Liver (tissue), 9 donors: ENCODE data around the gene ALX4. TPM values are rescaled to one million over a fixed set of nuclear protein-coding genes. Genes with fewer than 3 reads are reported as not detected.

Experiments
- DNase-seq: peaks from one replicate; pipeline ENCODE4 v3.0.0-alpha.2; 2017; ENCODE audit warnings: low spot score
- H3K27ac ChIP-seq, 2 donors: one replicate each; pipeline ENCODE4 v1.7.0; 2013; ENCODE audit warnings: inconsistent platforms in 2 of 2, low read length in 2 of 2, control low read depth in 1 of 2, low read depth in 1 of 2, mild to moderate bottlenecking in 1 of 2
- H3K27me3 ChIP-seq, 4 donors: one replicate each; pipeline versions ENCODE4 v1.6.1 to v1.7.0; 2013; ENCODE audit warnings: low read length in 3 of 4, inconsistent platforms in 1 of 4, mild to moderate bottlenecking in 1 of 4, moderate library complexity in 1 of 4; ENCODE audit not compliant: control insufficient read depth in 4 of 4, insufficient read depth in 4 of 4
- H3K36me3 ChIP-seq, 4 donors: one replicate each; pipeline versions ENCODE4 v1.6.1 to v1.7.0; 2013; ENCODE audit warnings: low read length in 3 of 4, mild to moderate bottlenecking in 3 of 4, low read depth in 1 of 4, moderate library complexity in 1 of 4; ENCODE audit not compliant: control insufficient read depth in 4 of 4, insufficient read depth in 3 of 4
- H3K4me1 ChIP-seq, 4 donors: one replicate each; pipeline versions ENCODE4 v1.6.1 to v1.7.0; 2013; ENCODE audit warnings: low read length in 3 of 4, mild to moderate bottlenecking in 3 of 4, moderate library complexity in 1 of 4; ENCODE audit not compliant: control insufficient read depth in 4 of 4, insufficient read depth in 4 of 4
- H3K4me3 ChIP-seq, 3 donors: one replicate each; pipeline versions ENCODE4 v1.6.1 to v1.7.0; 2013; ENCODE audit warnings: low read length in 3 of 3, control low read depth in 1 of 3, low read depth in 1 of 3, mild to moderate bottlenecking in 1 of 3
- H3K9ac ChIP-seq, 2 donors: one replicate each; pipeline ENCODE4 v1.7.0; 2013; ENCODE audit warnings: low read length in 2 of 2, mild to moderate bottlenecking in 2 of 2, moderate library complexity in 2 of 2, control low read depth in 1 of 2, low read depth in 1 of 2
- H3K9me3 ChIP-seq, 4 donors: one replicate each; pipeline versions ENCODE4 v1.6.1 to v1.7.0; 2013; ENCODE audit warnings: low read length in 3 of 4; ENCODE audit not compliant: control insufficient read depth in 4 of 4
- EGR1 ChIP-seq, 2 donors: IDR thresholded peaks; 2 replicates each; pipeline ENCODE4 v1.6.1; 2016 to 2018; ENCODE audit warnings: antibody characterized with exemption in 2 of 2, low read depth in 2 of 2
- FOXA1 ChIP-seq: IDR thresholded peaks from 2 replicates; pipeline ENCODE4 v1.6.1; 2016; ENCODE audit warnings: antibody characterized with exemption
- FOXA2 ChIP-seq: IDR thresholded peaks from 2 replicates; pipeline ENCODE4 v1.6.1; 2016; ENCODE audit warnings: antibody characterized with exemption
- GABPA ChIP-seq, 2 donors: IDR thresholded peaks in 1 of 2; conservative IDR thresholded peaks in 1 of 2; 2 replicates each; pipeline ENCODE4 v1.6.1; 2016; ENCODE audit warnings: antibody characterized with exemption in 2 of 2, mild to moderate bottlenecking in 1 of 2, moderate library complexity in 1 of 2
- HNF4A ChIP-seq, 2 donors: conservative IDR thresholded peaks; 2 replicates each; pipeline ENCODE4 v1.6.1; 2016; ENCODE audit warnings: antibody characterized with exemption in 2 of 2, mild to moderate bottlenecking in 2 of 2
- HNF4G ChIP-seq: IDR thresholded peaks from 2 replicates; pipeline ENCODE4 v1.6.1; 2016; ENCODE audit warnings: antibody characterized with exemption
- JUND ChIP-seq, 2 donors: IDR thresholded peaks; 2 replicates each; pipeline ENCODE4 v1.6.1; 2016; ENCODE audit warnings: antibody characterized with exemption in 2 of 2
- NR2F2 ChIP-seq: IDR thresholded peaks from 2 replicates; pipeline ENCODE4 v1.6.1; 2016; ENCODE audit warnings: antibody characterized with exemption
- RAD21 ChIP-seq, 2 donors: IDR thresholded peaks; 2 replicates each; pipeline ENCODE4 v1.6.1; 2016; ENCODE audit warnings: antibody characterized with exemption in 2 of 2, mild to moderate bottlenecking in 2 of 2
- RXRA ChIP-seq, 2 donors: IDR thresholded peaks; 2 replicates each; pipeline ENCODE4 v1.6.1; 2017 to 2018; ENCODE audit warnings: antibody characterized with exemption in 2 of 2, mild to moderate bottlenecking in 1 of 2
- SP1 ChIP-seq: IDR thresholded peaks from 2 replicates; pipeline ENCODE4 v1.6.1; 2018; ENCODE audit warnings: antibody characterized with exemption, mild to moderate bottlenecking
- TAF1 ChIP-seq: conservative IDR thresholded peaks from 2 replicates; pipeline ENCODE4 v1.6.1; 2016; ENCODE audit warnings: antibody characterized with exemption, mild to moderate bottlenecking
- YY1 ChIP-seq: IDR thresholded peaks from 2 replicates; pipeline ENCODE4 v1.6.1; 2016; ENCODE audit warnings: antibody characterized with exemption, mild to moderate bottlenecking
- WGBS: extraction: QIAGEN DNeasy Blood & Tissue Kit; methylation state at CpG from one replicate; pipeline ENCODE4 v1.1.7; 2013; 5-methylcytosine and 5-hydroxymethylcytosine counted together
- polyA plus RNA-seq, 2 donors: library from polyadenylated mRNA; stranded (reverse) in 1 of 2; unstranded in 1 of 2; fragments of 200-250 nt in 1 of 2; fragments of >200 nt in 1 of 2; fragmentation: Nextera tagmentation in 1 of 2; extraction: Ambion mirVana in 1 of 2; gene quantifications; one replicate each; pipeline versions ENCODE4 v1.2.1 to v1.2.3, GENCODE V29; 2013 to 2015
- total RNA-seq, 2 donors: library from RNA; depleted of rRNA; stranded (reverse); fragments of >200 nt; gene quantifications; one replicate each; pipeline ENCODE4 v1.2.3, GENCODE V29; 2014
- TF ChIP-seq, protein P1 (sequence below): IDR thresholded peaks from 2 replicates; pipeline ENCODE4 v1.6.1; 2016; ENCODE audit warnings: antibody characterized with exemption
- TF ChIP-seq, protein P2 (sequence below): IDR thresholded peaks from 2 replicates; pipeline ENCODE4 v1.6.1; 2016; ENCODE audit warnings: antibody characterized with exemption
- TF ChIP-seq, protein P3 (sequence below): IDR thresholded peaks from 2 replicates; pipeline ENCODE4 v1.6.1; 2016; ENCODE audit warnings: antibody characterized with exemption, mild to moderate bottlenecking
- TF ChIP-seq, protein P4 (sequence below): IDR thresholded peaks from 2 replicates; pipeline ENCODE4 v1.6.1; 2016; ENCODE audit warnings: antibody characterized with exemption
- donor health status: healthy.
- donor health status: healthy.
- donor health status: healthy.
- donor health status: healthy.
- donor health status: healthy.

Gene ALX4
- total and polyA plus RNA-seq, 4 donors, result not detected

DNA sequence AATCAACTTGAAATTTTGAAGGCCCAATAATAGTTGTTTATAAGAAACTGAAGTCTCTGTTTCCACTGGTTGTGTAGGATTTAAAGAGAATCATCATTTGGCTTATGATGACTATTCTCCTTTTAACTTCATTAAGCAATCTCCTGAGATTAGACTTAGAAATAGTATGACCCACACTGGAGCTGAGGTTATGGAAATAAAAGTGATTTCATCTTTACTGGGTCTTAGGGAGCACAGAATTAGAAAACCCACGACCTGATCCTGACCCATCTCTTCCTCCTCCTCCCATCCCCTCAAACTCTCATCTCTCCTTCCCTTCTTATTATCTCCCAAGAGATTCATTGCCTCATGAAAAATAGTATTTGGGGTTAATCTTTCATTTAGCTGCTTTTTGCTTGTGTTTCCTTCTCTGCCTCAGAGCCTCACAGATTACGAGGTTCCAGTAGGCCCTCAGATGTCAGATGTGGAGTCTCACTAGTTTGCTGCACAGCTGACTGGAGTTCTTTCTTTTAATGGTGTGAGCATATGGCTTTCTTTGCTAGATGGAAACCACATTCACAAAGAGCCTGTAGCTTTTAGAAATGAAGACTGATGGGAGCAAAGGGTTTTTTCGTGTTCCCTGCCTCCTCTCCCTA is 85.0 kb downstream of the ALX4 start:
- no peaks in the 10 kb centered on the region for H3K4me1 ChIP-seq
- DNase-seq, result no peak

DNA sequence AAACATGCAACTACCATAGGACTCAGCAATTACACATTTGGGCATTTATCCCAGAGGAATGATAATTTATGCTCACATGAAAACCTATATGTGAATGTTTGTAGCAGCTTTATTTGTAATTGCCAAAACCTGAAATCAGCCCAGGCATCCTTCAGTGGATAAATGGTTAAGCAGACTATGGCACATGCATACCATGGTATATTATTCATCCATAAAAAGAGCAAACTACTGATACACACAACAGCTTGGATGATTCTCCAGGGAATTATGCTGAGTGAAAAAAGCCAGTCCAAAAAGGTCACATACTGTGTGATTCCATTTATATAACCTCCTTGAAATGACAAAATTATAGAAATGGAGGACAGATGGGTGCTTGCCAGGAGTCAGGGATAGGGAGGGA is 86.7 kb downstream of the ALX4 start:
- Histone ChIP-seq H3K9me3 (no peaks in the 10 kb centered on the region), H3K27me3 (no peaks in the 10 kb centered on the region), H3K4me1 (no peaks in the 10 kb centered on the region), H3K36me3 (no peaks in the 10 kb centered on the region), H3K9ac (no peak overlapping the region), H3K4me3 (no peak overlapping the region), H3K27ac (no peak overlapping the region)
- no peak for DNase-seq
- TF ChIP-seq GABPA (IDR thresholded peaks at IDR 0.05 in 1 of 2, conservative IDR thresholded peaks at IDR 0.05 in 1 of 2), result no peak
- TF ChIP-seq FOXA1, result no peak
- no peak for TF ChIP-seq YY1
- no peak for TF ChIP-seq HNF4G
- TF ChIP-seq JUND (IDR thresholded peaks at IDR 0.05), result no peak
- no peak for TF ChIP-seq RAD21 (IDR thresholded peaks at IDR 0.05)
- TF ChIP-seq FOXA2, result no peak
- no peak for TF ChIP-seq HNF4A (conservative IDR thresholded peaks at IDR 0.05)
- TF ChIP-seq, protein P1, sequence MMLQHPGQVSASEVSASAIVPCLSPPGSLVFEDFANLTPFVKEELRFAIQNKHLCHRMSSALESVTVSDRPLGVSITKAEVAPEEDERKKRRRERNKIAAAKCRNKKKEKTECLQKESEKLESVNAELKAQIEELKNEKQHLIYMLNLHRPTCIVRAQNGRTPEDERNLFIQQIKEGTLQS, result no peak
- TF ChIP-seq, protein P2, sequence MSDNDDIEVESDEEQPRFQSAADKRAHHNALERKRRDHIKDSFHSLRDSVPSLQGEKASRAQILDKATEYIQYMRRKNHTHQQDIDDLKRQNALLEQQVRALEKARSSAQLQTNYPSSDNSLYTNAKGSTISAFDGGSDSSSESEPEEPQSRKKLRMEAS, result no peak
- TF ChIP-seq SP1, result no peak
- no peak for TF ChIP-seq EGR1 (IDR thresholded peaks at IDR 0.05; ENCODE audit: low read depth in 2 of 2)
- TF ChIP-seq RXRA (IDR thresholded peaks at IDR 0.05), result no peak
- no peak for TF ChIP-seq NR2F2
- TF ChIP-seq TAF1, result no peak
- TF ChIP-seq, protein P3, sequence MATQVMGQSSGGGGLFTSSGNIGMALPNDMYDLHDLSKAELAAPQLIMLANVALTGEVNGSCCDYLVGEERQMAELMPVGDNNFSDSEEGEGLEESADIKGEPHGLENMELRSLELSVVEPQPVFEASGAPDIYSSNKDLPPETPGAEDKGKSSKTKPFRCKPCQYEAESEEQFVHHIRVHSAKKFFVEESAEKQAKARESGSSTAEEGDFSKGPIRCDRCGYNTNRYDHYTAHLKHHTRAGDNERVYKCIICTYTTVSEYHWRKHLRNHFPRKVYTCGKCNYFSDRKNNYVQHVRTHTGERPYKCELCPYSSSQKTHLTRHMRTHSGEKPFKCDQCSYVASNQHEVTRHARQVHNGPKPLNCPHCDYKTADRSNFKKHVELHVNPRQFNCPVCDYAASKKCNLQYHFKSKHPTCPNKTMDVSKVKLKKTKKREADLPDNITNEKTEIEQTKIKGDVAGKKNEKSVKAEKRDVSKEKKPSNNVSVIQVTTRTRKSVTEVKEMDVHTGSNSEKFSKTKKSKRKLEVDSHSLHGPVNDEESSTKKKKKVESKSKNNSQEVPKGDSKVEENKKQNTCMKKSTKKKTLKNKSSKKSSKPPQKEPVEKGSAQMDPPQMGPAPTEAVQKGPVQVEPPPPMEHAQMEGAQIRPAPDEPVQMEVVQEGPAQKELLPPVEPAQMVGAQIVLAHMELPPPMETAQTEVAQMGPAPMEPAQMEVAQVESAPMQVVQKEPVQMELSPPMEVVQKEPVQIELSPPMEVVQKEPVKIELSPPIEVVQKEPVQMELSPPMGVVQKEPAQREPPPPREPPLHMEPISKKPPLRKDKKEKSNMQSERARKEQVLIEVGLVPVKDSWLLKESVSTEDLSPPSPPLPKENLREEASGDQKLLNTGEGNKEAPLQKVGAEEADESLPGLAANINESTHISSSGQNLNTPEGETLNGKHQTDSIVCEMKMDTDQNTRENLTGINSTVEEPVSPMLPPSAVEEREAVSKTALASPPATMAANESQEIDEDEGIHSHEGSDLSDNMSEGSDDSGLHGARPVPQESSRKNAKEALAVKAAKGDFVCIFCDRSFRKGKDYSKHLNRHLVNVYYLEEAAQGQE, result no peak
- TF ChIP-seq, protein P4, sequence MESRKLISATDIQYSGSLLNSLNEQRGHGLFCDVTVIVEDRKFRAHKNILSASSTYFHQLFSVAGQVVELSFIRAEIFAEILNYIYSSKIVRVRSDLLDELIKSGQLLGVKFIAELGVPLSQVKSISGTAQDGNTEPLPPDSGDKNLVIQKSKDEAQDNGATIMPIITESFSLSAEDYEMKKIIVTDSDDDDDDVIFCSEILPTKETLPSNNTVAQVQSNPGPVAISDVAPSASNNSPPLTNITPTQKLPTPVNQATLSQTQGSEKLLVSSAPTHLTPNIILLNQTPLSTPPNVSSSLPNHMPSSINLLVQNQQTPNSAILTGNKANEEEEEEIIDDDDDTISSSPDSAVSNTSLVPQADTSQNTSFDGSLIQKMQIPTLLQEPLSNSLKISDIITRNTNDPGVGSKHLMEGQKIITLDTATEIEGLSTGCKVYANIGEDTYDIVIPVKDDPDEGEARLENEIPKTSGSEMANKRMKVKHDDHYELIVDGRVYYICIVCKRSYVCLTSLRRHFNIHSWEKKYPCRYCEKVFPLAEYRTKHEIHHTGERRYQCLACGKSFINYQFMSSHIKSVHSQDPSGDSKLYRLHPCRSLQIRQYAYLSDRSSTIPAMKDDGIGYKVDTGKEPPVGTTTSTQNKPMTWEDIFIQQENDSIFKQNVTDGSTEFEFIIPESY, result no peak

More for the DNA sequence above, 85.0 kb downstream of the ALX4 start:
- H3K27ac ChIP-seq, result no peak overlapping the region
- H3K9me3 ChIP-seq, result no peaks in the 10 kb centered on the region
- H3K4me3 ChIP-seq, result no peak overlapping the region
- H3K9ac ChIP-seq, result no peak overlapping the region
- 95% methylated on average over 3 of the region's 3 CpGs for WGBS
- peaks cover 0 to 2% (median 0%) of the 10 kb centered on the region in 4 donors for H3K36me3 ChIP-seq
- no peak for TF ChIP-seq HNF4A (conservative IDR thresholded peaks at IDR 0.05)
- TF ChIP-seq GABPA (IDR thresholded peaks at IDR 0.05 in 1 of 2, conservative IDR thresholded peaks at IDR 0.05 in 1 of 2), result no peak
- no peak for TF ChIP-seq EGR1 (IDR thresholded peaks at IDR 0.05; ENCODE audit: low read depth in 2 of 2)
- H3K27me3 ChIP-seq, result no peaks in the 10 kb centered on the region
